Neural progenitor cell (in vitro differentiated cells): ENCODE measurements around the gene DCAF8.

Experiments used
- EZH2 ChIP-seq: fragments of 200-600 bp; sonication (generic); IDR thresholded peaks from 2 replicates; pipeline ENCODE4 v1.6.1; 2017; ENCODE audit warnings: antibody characterized with exemption, mild to moderate bottlenecking, moderate library complexity
- TF ChIP-seq, protein P1 (sequence below): fragments of 200-600 bp; sonication (generic); IDR thresholded peaks from 2 replicates; pipeline ENCODE4 v1.5.1; 2017; ENCODE audit warnings: antibody characterized with exemption, mild to moderate bottlenecking

DNA sequence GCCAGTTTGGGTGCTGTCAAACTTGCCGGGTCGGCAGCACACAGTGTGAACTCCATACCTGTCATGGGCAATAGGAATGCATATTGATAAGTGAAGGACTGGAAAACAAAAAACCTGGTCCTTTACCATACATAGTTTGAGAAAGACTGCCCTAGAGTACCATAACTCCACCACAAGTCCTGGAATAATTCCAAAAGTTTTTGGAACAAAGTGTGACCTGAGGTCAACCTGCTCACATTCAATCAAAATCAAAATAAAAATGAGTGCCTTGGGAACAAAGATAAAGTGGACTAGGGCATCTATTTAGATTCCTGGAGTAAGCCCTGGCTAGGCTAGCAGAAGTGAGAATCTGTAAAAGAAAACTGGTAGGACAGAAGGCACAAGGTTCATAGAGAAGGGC is 15.0 kb upstream of the DCAF8 start:
- TF ChIP-seq, protein P1, sequence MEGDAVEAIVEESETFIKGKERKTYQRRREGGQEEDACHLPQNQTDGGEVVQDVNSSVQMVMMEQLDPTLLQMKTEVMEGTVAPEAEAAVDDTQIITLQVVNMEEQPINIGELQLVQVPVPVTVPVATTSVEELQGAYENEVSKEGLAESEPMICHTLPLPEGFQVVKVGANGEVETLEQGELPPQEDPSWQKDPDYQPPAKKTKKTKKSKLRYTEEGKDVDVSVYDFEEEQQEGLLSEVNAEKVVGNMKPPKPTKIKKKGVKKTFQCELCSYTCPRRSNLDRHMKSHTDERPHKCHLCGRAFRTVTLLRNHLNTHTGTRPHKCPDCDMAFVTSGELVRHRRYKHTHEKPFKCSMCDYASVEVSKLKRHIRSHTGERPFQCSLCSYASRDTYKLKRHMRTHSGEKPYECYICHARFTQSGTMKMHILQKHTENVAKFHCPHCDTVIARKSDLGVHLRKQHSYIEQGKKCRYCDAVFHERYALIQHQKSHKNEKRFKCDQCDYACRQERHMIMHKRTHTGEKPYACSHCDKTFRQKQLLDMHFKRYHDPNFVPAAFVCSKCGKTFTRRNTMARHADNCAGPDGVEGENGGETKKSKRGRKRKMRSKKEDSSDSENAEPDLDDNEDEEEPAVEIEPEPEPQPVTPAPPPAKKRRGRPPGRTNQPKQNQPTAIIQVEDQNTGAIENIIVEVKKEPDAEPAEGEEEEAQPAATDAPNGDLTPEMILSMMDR: no peak
- no peak for TF ChIP-seq EZH2
